ENCODE results near the gene PEMT.

- no peak for TF ChIP-seq POLR2A (IDR thresholded peaks at IDR 0.05)
- TF ChIP-seq CTCF (IDR thresholded peaks at IDR 0.05), result no peak
Observed at GRCh38 chr17:17565471-17566339, 25.8 kb downstream of the PEMT start.
